HG02678 (cell line): ENCODE data around the gene GPR3.

Experiments used
- ATAC-seq: cut with Tn5 transposase; IDR thresholded peaks from one replicate; pipeline ENCODE4 v1.9.1; 2021; ENCODE audit warnings: mild to moderate bottlenecking, moderate library complexity; ENCODE audit not compliant: unreplicated experiment

The GPR3 gene

DNA sequence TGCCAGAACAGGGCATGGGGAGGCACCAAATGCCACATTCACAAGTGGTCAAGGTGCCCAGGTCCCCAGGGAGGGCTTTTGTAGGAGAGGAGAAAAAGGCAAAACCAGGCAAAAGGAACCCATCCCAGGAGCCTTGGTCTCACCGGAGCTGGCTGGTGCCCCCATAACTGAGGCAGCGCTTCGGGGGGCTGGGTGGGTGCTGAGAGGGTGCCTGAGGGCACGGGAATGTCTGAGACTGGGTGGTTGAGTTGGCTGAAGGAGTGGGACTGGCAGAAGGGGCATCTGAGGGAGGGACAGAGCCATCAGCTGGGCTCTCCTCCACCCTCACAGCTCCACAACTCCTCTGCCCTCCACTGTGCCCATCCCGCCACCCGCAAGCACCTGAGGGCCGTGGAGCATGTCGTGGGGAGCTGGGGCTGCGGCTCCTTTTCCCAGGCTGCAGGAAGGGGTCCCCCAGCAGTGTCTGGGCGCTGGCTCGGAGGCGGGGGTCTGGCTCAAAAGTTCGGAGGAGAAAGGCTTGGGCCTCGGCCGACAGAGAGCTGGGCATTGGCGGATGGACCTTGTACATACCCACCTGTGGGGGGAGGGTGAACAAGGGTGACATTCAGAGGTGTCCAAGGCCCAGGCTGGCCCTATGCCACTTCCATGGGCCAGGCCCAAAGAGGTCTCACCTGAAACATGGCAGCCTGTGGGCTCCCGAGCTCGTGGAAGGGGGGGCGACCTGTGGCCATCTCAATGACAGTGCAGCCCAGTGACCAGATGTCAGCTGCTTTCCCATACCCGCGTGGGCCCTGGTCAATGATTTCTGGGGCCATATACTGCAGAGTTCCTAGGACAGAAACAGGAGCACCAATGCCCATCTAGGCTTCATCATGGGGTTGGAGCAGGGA is 34.1 kb upstream of the GPR3 start:
- no peak for ATAC-seq

DNA sequence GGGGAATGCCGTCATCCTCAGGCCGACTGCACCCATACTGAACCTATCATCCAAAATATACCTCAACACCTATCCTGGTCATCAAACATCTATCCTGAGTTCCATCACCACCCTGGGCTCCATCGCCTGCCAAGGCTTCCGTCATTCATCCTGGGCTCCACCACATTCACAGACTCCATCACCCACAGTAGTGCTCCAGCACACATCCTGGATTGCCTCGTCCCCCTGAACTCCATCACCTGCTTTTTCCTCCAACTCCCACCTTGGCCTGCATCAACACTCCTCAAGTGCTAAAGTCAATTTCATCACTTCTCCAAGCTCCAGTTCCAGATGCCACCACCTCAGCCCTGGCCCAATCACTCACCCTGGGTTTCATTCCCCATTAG is 33.5 kb upstream of the GPR3 start:
- ATAC-seq = no peak

DNA sequence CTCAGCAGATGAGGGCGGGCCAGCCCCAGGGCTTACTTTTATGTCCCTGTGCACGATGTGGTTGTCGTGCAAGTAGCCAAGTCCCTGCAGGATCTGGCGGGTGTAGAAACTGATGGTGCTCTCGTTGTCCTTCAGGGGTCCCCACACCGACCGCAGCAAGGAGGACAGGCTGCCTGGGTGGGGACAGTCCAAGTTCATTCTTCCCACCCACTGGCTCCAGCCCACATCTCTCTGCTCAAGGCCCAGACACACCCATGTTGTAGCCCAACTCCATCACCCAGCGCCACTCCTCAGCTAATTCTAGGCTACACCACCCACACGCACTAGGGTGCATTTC is 32.6 kb upstream of the GPR3 start:
- ATAC-seq = no peak

DNA sequence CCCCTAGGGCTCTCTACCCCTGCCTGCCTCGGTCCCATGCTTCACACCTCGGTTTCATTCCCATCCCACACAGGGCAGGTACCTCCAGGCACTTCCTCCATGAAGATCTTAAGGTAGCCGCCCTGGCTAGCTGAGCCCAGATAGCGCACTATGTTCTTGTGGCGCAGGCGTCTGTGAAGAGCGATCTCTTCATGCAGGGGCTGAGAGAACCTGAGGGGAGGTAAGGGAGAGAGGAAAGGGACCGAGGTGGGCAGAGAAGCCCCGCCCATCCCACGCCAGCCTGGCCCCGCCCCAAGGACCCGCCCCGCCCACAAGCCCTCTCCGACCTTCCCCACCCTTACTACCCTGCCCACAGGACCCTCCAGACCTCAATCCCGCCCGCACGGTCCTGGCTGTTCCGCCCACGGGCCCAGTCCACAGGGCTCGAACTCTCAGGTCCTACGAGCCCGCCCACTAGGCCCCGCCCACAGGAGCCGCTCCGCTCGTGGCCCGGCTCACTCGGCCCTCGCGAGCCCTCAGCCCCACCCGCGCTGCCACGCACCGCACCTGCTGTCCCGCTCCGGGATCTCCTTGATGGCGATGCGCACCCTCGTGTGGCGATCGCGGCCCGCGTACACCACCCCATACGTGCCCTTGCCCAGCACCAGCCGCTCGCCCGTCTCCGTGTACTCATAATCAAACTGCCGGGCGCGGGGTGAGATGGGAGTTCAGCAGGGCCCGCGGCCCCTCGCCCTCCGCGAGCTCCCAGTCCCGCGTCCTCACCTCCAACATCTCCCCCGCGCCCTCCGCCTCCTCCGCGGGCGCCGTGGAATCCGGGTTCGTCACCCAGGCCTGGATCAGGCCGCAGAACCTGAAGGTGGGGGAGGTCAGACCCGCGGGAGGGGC is 32.0 kb upstream of the GPR3 start:
- ATAC-seq = no peak

DNA sequence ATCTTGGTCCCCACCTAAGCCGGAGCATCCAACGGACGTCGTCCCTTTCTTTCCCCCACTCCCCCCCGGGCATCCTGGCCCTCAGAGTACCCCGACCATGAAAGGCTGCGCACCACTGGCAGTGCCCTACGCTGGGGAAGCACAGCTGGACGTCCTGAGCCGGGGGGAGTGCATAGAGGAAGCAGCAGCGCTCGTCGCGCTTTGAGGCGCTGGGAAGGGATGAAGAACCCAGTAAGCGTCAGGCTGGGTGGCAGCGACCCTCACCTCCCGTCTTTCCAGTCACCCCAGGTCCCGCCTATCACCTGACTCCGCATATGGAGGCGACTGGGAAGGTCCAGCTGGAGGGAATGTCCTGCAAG is 31.4 kb upstream of the GPR3 start:
- no peak for ATAC-seq

DNA sequence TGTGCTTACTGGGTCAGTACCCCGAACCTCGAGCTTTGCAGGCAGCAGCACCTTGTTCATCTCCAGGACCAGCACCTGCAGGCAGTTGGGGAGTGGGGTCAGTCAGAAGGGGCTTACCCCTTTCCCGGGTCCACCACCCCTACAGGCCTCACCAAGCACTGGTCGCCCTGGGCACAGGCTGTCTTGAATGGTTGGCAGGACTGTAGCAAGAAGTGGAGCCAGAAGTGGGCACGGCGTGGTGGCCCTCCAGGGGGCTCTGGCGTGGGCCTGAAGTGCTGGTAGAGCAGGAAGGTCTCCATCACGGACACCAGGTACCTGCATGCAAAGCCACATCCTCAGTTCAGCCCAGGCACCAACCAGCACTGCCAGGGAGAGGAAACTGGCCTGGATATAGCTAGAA is 30.9 kb upstream of the GPR3 start:
- no peak for ATAC-seq

DNA sequence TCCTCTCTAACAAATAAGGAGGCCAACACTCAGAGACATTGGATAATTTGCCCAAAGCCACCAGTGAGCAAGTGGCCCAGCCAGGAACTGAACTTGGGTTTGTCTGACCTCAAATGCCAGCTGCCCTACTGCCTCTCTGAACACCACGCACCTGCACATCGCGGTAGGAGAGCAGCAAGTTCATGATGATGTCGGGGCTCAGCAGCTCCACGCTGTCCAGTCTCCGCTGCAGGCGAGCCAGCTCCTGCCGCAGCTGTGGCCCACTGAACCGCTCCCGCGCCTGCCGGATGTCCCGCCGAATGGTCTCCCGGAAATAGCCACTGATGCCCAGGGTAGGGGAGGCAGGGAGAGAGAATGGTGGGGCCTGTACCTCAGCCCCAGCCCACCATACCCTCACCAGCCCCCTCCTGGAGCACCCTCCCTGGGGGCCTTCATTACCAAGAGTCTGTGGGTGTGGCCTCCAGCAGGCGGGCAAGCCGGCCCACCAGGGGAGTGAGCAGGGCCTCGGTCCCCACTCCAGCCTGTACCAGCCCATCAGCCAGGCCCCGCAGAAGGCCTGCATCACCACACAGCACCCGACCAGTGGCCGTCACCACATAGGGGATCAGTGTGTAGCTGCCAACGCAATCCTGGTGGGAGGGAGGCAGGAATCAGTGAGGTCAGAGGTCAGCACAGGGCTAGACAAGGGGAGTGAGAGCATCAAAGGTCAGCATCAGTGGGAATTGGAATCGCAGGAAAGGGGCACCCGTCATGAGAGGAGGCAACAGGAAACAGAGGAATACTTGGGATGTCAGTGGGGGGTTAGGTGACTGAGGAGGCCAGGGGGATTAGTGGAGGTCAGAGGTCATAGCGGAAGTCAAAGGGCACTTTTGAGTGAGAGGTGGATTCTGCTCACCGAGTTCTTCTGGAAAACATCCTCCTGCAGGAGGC is 28.4 kb upstream of the GPR3 start:
- ATAC-seq = no peak

DNA sequence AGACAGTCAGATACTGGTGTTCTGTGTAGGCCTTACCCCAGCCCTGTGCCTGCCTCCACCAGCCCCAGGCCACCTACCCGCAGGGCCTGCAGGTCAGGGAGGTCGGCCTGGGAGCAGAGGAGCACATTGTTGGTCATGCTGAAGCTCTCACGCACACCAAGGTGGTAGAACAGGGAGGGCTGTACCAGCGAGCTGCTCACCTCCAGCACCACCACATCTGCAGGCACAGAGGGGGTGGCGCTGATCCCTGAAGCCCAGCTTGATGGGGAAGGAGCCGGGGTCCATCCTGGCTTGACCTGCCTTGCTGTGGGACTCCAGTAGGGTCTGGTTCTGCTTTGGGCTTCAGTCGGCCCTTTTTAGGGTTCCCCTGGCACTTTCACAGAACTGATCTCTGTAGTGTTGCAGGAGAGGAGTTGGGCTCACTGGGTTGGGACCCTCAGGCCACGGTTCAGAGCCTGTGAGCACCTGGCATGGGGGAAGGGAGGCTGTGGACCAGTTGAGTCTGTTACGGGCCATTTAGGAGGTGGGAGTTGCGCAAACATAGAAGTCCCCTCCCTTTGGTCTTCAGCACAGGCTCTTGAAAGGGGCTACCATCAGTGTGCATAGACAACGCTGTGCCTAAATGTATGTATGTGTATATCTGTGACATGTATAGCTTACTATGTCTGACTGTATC is 27.6 kb upstream of the GPR3 start:
- ATAC-seq = peak; percentile 3

DNA sequence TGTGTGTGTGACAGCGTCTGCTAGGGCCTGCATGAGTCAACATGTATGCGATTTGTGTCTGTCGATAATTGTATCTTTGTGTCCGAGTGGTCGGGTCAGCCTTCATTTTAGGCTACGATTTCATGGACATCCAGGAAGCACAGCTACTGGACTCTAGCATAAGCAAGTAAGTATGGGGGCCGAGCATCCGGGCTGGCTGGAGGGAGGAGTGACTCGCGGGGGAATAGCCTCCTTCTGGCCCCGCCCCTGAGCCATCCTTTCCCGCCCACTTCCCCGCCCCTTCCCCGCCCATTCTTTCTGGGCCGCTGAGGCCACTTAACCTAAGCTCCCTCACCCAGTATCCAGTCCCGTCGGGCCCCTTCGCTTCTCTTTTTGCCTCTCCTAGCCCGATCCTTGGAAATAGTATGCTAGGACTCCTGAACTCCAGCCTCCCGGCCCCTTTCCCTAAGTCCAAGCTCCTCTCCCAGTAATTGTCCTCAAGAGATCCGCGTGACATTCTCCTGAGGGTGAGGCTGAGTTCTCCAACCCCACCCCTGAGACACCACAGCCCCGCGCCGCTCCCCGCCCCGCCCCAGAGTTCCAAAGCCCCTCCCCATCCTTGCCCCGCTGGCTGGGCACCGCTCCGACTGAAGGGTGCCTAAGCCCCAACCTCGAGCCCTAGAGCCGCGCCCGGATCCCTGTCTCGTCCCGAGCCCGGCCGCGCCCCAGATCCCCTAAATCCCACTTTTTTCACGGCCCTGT is 26.9 kb upstream of the GPR3 start:
- ATAC-seq = peak; percentile 37

DNA sequence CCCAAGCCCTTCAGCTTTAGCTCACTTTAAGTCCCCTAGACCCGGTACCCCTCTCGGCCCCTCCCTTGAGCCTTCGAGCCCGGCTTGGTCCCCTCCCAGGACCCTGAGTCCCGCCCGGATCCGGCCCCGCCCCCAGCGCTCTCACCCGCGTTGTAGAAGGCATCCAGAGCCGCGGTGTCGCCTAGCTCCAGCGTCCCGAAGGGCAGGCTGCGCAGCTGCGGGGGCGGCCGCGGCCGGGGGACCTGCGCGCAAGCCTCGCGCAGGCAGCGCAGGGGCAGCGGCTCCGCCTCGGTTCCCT is 26.4 kb upstream of the GPR3 start:
- peak; percentile 31 for ATAC-seq

DNA sequence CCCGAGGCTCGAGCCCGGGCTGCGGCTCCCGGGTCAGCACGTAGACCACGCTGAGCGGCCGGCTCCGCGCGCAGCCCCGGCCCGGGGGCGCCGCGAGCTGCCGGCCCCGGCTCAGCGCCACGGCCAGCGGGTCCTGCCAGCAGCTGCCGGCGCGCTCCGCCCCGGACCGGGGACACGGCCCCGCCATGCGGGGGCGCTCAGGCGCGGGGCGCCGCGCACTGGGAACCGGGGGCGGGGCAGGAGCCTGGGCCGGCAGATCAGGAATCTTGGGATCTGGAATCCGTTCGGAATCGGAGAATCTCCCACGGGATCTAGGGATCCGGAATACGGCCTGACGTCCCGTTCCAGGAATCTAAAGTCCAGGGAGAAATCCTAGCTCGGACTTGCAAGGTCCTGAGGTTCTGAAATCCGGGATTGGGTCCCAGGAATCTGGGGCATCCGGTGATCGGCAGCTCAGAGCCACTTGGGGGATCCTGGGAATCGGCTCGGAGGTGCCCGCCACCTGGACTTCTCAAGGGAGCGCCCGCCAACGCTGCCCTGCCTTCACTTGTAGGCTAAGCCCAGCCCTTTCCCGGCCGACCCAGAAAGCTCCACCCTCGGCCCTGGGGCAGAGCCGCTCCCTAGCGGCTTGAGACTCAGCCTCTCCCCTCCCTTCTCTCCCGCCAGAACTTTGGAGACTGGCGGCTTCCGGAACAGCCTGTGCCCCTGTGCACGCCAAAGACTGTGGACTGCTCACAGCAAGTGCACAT is 25.8 kb upstream of the GPR3 start, which contains the start of gene MAP3K6:
Gene MAP3K6 (minus strand): TSS at position 551 of the 749 bp plus-strand sequence. CDS start 364 bp downstream, at position 187.
- peak; percentile 43 for ATAC-seq

DNA sequence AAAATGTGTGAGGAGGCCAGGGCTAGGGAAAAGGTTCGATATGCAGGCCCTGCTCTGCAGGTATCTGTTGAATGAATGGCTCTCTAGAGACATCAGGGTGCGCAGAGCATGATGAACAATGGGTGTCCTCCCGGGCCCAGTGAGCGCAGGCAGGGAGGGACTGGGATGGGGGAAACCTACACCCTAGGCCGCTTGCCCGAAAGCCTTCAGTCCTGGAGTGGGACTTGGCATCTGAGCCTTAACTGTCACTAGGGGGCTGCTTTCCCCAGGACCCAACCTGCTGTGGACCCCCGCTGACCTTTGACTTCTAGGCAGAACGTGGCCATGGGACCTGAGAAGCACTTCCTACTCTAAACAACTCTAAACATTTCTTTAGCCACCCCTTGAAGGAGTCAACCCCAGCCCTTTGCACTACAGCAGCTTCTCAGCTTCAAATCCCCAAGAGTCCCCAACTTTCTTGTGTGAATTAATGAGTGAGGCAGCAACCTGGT is 25.2 kb upstream of the GPR3 start:
- no peak for ATAC-seq

DNA sequence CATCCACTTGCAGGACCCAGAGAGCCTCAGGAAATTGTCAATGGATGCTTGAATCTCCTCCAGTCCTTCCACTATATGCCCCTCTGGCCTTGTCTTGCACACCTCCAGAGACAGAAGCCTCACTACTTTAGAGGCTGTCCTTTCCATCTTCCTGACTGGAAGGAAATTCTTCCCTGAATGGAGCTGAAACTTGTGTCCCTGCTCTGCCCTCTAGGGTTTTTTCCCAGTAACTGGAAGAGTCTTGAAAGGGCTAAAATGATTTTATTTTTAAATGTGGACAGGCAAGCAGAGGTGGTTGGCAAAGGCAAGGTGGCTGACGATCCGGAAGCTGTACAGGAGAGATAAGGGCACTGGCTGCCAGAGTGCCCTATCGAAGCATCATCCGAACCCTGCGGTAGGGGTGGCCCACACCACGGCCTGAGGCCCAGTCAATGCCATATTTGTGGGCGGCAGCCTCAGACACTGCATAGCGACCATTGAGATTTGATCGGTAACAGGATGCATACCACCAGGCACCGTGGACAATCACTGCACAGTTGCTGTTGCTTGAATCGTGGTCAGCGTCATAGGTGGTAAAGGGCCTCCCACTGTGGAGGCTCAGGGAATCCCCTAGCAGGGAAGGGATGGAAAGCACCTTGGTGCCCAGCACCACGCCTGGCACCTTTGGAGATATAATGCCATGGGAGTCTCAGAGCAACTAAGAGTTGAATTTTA is 23.4 kb upstream of the GPR3 start:
- ATAC-seq = no peak

DNA sequence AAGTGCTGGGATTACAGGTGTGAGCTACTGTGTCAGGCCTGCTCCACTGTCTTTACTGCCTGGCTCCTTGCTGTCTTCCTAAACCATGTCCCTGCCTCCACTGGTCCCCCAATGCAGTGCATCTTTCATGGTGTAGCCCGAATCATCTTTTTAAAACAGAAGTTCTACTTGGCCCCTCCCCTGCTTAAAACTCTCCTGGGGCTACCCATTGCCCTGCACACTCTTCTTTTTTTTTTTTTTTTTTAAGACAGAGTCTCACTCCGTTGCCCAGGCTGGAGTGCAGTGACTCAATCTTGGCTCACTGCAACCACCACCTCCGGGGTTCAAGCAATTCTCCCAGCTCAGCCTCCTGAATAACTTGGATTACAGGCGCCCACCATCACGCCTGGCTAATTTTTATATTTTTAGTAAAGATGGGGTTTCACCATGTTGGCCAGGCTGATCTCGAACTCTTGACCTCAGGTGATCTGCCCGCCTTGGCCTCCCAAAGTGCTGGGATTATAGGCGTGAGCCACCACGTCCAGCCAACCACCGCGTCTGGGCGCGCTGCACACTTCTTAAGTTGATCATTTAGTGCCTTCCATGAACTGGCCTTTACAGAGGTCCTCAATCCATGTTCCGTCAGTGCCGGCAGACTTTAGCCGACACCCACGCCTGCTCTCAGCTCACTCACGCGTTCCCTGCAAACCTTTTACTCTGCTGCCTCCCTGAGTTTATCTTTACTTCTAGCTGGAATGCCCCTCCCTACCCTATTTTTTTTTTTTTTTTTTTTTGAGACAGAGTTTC is 20.2 kb upstream of the GPR3 start:
- ATAC-seq = no peak

DNA sequence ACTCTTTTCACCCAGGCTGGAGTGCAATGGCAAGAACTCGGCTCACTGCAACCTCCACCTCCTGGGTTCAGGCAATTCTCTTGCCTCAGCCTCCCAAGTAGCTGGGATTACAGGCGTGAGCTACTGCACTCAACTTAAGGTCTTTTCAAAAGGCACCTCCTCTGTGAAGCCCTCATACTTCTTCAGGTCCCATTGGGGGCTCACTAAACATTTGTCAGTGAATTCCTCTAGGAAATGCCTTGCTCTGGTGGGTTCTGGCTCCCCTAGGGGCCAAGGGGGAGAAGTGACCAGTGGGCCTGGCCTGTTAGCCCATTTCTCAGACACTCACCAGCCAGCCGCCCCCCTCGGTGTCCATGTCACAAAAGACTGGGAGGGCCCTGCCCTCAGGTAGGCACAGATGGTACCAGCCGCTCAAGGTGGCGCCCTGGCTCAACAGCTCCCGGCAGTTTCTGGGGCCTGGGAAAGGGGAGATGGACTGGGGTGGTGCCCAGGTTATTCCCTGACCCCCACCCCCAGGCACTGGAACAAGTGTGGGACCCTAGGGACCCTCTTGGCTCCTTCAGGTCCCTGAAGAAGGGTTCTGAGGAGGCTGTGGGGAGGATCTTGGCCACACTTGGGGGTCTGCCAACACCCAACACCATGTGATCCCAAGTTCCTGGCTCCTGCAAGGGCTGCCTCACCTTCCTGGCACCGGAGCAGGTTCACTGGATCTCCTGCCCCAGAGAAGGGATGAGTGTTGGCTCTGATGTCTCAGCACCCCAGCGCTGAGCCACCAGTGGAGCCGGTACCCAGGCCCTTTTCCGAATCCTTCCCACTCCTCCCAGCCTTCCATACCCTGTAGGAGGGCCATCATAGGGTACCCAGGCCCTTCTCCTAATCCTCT is 19.4 kb upstream of the GPR3 start:
- no peak for ATAC-seq

DNA sequence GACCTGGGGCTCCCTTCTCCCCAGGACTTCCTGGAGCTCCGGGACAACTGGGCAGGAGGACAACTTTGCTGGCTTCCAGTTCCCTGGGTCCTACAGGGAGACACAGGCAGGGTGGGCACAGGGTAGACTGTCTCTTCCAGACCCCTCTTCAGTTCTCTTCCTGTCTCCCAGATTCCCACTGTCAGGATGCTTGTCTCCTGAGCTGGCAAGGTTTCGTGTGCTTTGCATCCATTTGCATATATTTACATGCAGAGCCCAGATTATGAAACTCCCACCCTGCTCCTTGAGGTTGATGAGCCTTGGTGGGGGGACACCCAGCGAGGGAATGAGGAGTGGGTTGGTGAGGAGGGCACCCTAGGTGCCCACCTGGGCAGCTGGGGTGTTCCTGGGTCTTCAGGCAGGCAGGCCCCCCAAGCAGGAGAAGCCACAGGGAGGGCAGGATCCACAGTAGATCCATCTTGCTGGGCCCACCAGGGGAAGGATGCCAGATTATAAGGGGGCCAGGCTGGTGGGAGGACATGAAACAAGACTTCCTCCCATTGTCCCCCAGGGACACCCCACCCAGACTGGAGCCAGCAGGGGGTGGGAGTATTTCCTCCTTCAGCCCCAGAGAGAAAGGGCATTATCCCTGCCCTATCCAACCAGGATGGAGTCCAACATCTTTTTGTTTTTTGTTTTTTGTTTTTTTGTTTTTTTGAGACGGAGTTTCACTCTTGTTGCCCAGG is 17.9 kb upstream of the GPR3 start, which contains the start of gene FCN3:
Gene FCN3 (minus strand): TSS at position 463 of the 725 bp plus-strand sequence. CDS start 6 bp downstream, at position 457.
- no peak for ATAC-seq
